ENCODE measurements around the gene PCDH15.

PCDH15 gene

GRCh38 chr10:53886325-53887300, 914.4 kb downstream of the PCDH15 start:
- DNase-seq (ENCODE audit: low read depth in 2 of 3, low spot score in 2 of 3) = no peak

- DNase-seq (ENCODE audit: low read depth in 2 of 3, low spot score in 2 of 3) = no peak
Measured at GRCh38 chr10:53864846-53865245, 936.2 kb downstream of the PCDH15 start.

- no peak for DNase-seq (ENCODE audit: low read depth in 2 of 3, low spot score in 2 of 3)
Measured at GRCh38 chr10:53852450-53853175, 948.4 kb downstream of the PCDH15 start.

GRCh38 chr10:53846809-53847208, 954.2 kb downstream of the PCDH15 start:
- no peak for DNase-seq (ENCODE audit: low read depth in 2 of 3, low spot score in 2 of 3)

GRCh38 chr10:53843736-53844362, 957.2 kb downstream of the PCDH15 start:
- no peak for DNase-seq (ENCODE audit: low read depth in 2 of 3, low spot score in 2 of 3)

GRCh38 chr10:53841483-53842145, 959.4 kb downstream of the PCDH15 start:
- no peak for DNase-seq (ENCODE audit: low read depth in 2 of 3, low spot score in 2 of 3)

GRCh38 chr10:53840653-53841052, 960.4 kb downstream of the PCDH15 start:
- no peak for DNase-seq (ENCODE audit: low read depth in 2 of 3, low spot score in 2 of 3)

GRCh38 chr10:53839440-53840039, 961.5 kb downstream of the PCDH15 start:
- DNase-seq (ENCODE audit: low read depth in 2 of 3, low spot score in 2 of 3) = no peak

GRCh38 chr10:53836638-53837037, 964.4 kb downstream of the PCDH15 start:
- DNase-seq (ENCODE audit: low read depth in 2 of 3, low spot score in 2 of 3) = no peak

- DNase-seq (ENCODE audit: low read depth in 2 of 3, low spot score in 2 of 3) = no peak
Measured at GRCh38 chr10:53833908-53834307, 967.1 kb downstream of the PCDH15 start.

- no peak for DNase-seq (ENCODE audit: low read depth in 2 of 3, low spot score in 2 of 3)
Measured at GRCh38 chr10:53827261-53827660, 973.8 kb downstream of the PCDH15 start.

GRCh38 chr10:53808677-53809372, 992.2 kb downstream of the PCDH15 start:
- no peak for DNase-seq (ENCODE audit: low read depth in 2 of 3, low spot score in 2 of 3)

GRCh38 chr10:53786236-53786900, 1014.7 kb downstream of the PCDH15 start:
- DNase-seq (ENCODE audit: low read depth in 2 of 3, low spot score in 2 of 3) = no peak

GRCh38 chr10:53771701-53772100, 1029.3 kb downstream of the PCDH15 start:
- no peak for DNase-seq (ENCODE audit: low read depth in 2 of 3, low spot score in 2 of 3)

- no peak for DNase-seq (ENCODE audit: low read depth in 2 of 3, low spot score in 2 of 3)
Measured at GRCh38 chr10:53770903-53771302, 1030.1 kb downstream of the PCDH15 start.

GRCh38 chr10:53765311-53765710, 1035.7 kb downstream of the PCDH15 start:
- no peak for DNase-seq (ENCODE audit: low read depth in 2 of 3, low spot score in 2 of 3)

GRCh38 chr10:53754596-53755250, 1046.3 kb downstream of the PCDH15 start:
- no peak for DNase-seq (ENCODE audit: low read depth in 2 of 3, low spot score in 2 of 3)
